Measurements from ENCODE around the gene COL11A2. TPM values are rescaled to one million over a fixed set of nuclear protein-coding genes. Genes with fewer than 3 reads are reported as not detected.

Gene COL11A2
- total and polyA plus RNA-seq, 2 experiments from 2014 or later: 59.6 to 94.6 TPM

GRCh38 chr6:33198853-33199436 is 6.7 kb upstream of the COL11A2 start:
- Histone ChIP-seq H3K36me3 (peaks cover 17% of the 10 kb centered on the region), H3K9me3 (ENCODE audit: low read depth) (no peaks in the 10 kb centered on the region), H3K27ac (no peak overlapping the region), H3K4me1 (ENCODE audit: low read depth) (peaks cover 30% of the 10 kb centered on the region), H3K27me3 (no peaks in the 10 kb centered on the region), H3K4me3 (peak overlapping the region; percentile 66)
- TF ChIP-seq, protein P1, sequence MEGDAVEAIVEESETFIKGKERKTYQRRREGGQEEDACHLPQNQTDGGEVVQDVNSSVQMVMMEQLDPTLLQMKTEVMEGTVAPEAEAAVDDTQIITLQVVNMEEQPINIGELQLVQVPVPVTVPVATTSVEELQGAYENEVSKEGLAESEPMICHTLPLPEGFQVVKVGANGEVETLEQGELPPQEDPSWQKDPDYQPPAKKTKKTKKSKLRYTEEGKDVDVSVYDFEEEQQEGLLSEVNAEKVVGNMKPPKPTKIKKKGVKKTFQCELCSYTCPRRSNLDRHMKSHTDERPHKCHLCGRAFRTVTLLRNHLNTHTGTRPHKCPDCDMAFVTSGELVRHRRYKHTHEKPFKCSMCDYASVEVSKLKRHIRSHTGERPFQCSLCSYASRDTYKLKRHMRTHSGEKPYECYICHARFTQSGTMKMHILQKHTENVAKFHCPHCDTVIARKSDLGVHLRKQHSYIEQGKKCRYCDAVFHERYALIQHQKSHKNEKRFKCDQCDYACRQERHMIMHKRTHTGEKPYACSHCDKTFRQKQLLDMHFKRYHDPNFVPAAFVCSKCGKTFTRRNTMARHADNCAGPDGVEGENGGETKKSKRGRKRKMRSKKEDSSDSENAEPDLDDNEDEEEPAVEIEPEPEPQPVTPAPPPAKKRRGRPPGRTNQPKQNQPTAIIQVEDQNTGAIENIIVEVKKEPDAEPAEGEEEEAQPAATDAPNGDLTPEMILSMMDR (IDR thresholded peaks at IDR 0.05; ENCODE audit: low read depth, low read length): no peak
- DNase-seq (ENCODE audit: low read depth in 1 of 2, low spot score in 1 of 2): no peak

- Histone ChIP-seq H3K27ac (no peak overlapping the region), H3K4me3 (no peak overlapping the region), H3K36me3 (peaks cover 16% of the 10 kb centered on the region), H3K9me3 (ENCODE audit: low read depth) (no peaks in the 10 kb centered on the region), H3K4me1 (ENCODE audit: low read depth) (peaks cover 36% of the 10 kb centered on the region), H3K27me3 (no peaks in the 10 kb centered on the region)
- no peak for DNase-seq (ENCODE audit: low read depth in 1 of 2, low spot score in 1 of 2)
- TF ChIP-seq, protein P1 (IDR thresholded peaks at IDR 0.05; ENCODE audit: low read depth, low read length): no peak
Measured at GRCh38 chr6:33198159-33198852, 6.0 kb upstream of the COL11A2 start.

DNA sequence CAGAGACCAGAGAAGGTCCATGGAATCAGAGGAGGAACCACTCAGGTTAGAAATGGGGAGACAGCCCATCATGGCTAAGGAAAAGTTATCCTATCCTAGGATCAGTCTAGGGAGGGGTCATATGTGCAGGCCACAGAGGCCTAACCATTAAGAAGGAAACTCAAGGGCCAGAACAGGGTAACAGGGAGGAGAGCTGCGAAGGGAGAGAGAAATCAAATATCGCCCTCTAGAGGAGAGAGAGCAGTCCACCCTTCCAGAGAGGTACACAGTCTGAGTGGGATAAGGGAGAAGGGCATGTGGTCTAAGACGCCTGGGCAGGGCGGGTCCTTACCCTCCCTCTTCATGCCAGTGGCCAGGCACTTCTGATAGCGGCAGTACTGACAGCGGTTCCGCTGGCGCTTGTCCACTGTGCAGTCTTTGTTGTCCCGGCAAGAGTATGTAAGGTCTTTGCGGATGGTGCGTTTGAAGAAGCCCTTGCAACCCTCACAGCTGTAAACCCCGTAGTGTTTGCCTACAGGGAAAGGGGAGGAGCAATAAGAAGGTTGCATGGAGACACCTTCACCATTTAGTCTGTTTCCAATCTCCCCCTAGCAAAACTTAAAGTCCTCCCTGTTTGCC is 5.3 kb upstream of the COL11A2 start:
- Histone ChIP-seq H3K4me3 (no peak overlapping the region), H3K27me3 (no peaks in the 10 kb centered on the region), H3K4me1 (ENCODE audit: low read depth) (peaks cover 37% of the 10 kb centered on the region), H3K9me3 (ENCODE audit: low read depth) (no peaks in the 10 kb centered on the region), H3K36me3 (peaks cover 8% of the 10 kb centered on the region), H3K27ac (no peak overlapping the region)
- TF ChIP-seq, protein P1 (IDR thresholded peaks at IDR 0.05; ENCODE audit: low read depth, low read length): peak; percentile 79
- peak; percentile 82 for DNase-seq (ENCODE audit: low read depth in 1 of 2, low spot score in 1 of 2)

GRCh38 chr6:33195304-33196165 is 3.3 kb upstream of the COL11A2 start:
- DNase-seq (ENCODE audit: low read depth in 1 of 2, low spot score in 1 of 2): peak in 1 of 2 donors; percentile 78
- H3K9me3 ChIP-seq (ENCODE audit: low read depth): no peaks in the 10 kb centered on the region
- no peaks in the 10 kb centered on the region for H3K27me3 ChIP-seq
- H3K4me3 ChIP-seq: no peak overlapping the region
- H3K4me1 ChIP-seq (ENCODE audit: low read depth): peaks cover 41% of the 10 kb centered on the region
- no peaks in the 10 kb centered on the region for H3K36me3 ChIP-seq
- H3K27ac ChIP-seq: no peak overlapping the region
- TF ChIP-seq, protein P1 (IDR thresholded peaks at IDR 0.05; ENCODE audit: low read depth, low read length): no peak

DNA sequence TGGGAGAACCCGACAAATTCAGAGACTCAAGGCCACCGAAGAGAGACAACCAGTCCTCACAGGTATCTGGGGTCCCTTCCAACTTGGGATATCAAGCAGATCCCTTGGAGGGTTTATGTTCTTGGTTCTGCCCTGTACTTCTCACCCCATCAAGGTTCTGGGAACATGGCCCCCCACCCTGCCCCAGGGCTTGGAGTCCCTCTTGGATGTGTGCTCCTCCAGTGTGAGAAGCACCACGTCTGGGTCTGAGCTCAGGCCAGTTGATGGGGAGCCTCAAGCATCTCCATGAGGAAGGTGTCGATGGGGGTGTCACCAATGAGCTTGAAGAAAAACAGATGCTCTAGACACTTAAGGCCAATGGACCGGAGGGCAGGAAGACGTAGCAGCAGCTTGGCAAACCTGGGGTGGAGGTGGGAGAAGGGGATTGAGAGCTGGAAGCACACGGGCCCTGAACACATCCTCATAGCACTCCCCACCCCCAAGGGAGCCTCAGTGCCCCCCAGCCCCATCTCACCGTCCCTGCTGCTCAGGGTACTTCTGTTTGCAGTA is 2.2 kb upstream of the COL11A2 start:
- no peaks in the 10 kb centered on the region for H3K36me3 ChIP-seq
- H3K9me3 ChIP-seq (ENCODE audit: low read depth): no peaks in the 10 kb centered on the region
- TF ChIP-seq, protein P1 (IDR thresholded peaks at IDR 0.05; ENCODE audit: low read depth, low read length): no peak
- no peak overlapping the region for H3K4me3 ChIP-seq
- peaks cover 41% of the 10 kb centered on the region for H3K4me1 ChIP-seq (ENCODE audit: low read depth)
- H3K27me3 ChIP-seq: no peaks in the 10 kb centered on the region
- no peak overlapping the region for H3K27ac ChIP-seq
- peak in 1 of 2 donors; percentile 68 for DNase-seq (ENCODE audit: low read depth in 1 of 2, low spot score in 1 of 2)

Data from cardiac muscle cell (in vitro differentiated cells and primary cell).